Measurements from ENCODE around the gene AMACR. TPM values are rescaled to one million over a fixed set of nuclear protein-coding genes. Genes with fewer than 3 reads are reported as not detected.

AMACR gene
- total RNA-seq, result 10 to 100 TPM; 13.7 to 24.9 (median 15.4) TPM

GRCh38 chr5:34007621-34008600 is at the start of gene AMACR:
TSS of gene AMACR (minus strand) at chr5:34008050. CDS start at chr5:34008019, 31 bp downstream.
- peak within 1 kb of the TSS; percentile 57 for H3K4me3 ChIP-seq (ENCODE audit: low read depth, poor library complexity, severe bottlenecking)

GRCh38 chr5:34057569-34057968 is 49.7 kb upstream of the AMACR start:
- no peak for TF ChIP-seq POLR2A (IDR thresholded peaks at IDR 0.05)
- no peak for TF ChIP-seq CTCF (IDR thresholded peaks at IDR 0.05)
- no peak for DNase-seq (ENCODE audit: low spot score in 2 of 2)
- intact Hi-C loops (cut with DNase I; ENCODE audit: low total_unique reads), result no loop called here
- H3K4me3 ChIP-seq (ENCODE audit: low read depth, poor library complexity, severe bottlenecking), result no peak overlapping the region
- 73 to 74% methylated on average over 5 of the region's 5 CpGs for WGBS, 2 donors

More at GRCh38 chr5:34007621-34008600, at the start of gene AMACR:
- DNase-seq (ENCODE audit: low spot score in 2 of 2), result peak; percentile 88 to 98
- intact Hi-C loops (cut with DNase I; ENCODE audit: low total_unique reads), result no loop called here
- 0% methylated on average over 43 to 44 of the region's 76 CpGs for WGBS, 2 donors
- TF ChIP-seq POLR2A (IDR thresholded peaks at IDR 0.05) (no peak), CTCF (IDR thresholded peaks at IDR 0.05) (no peak)

- no peak for DNase-seq (ENCODE audit: low spot score in 2 of 2)
- H3K4me3 ChIP-seq (ENCODE audit: low read depth, poor library complexity, severe bottlenecking), result no peak overlapping the region
- WGBS, 2 donors, result 97 to 98% methylated on average over 3 of the region's 3 CpGs
- intact Hi-C loops (cut with DNase I; ENCODE audit: low total_unique reads), result no loop called here
- TF ChIP-seq POLR2A (IDR thresholded peaks at IDR 0.05) (no peak), CTCF (IDR thresholded peaks at IDR 0.05) (no peak)
Measured at GRCh38 chr5:34057118-34057517, 49.3 kb upstream of the AMACR start.

- DNase-seq (ENCODE audit: low spot score in 2 of 2), result no peak
- intact Hi-C loops (cut with DNase I; ENCODE audit: low total_unique reads), result no loop called here
- 90 to 96% methylated on average over 3 of the region's 3 CpGs for WGBS, 2 donors
- H3K4me3 ChIP-seq (ENCODE audit: low read depth, poor library complexity, severe bottlenecking), result no peak overlapping the region
- no peak for TF ChIP-seq POLR2A (IDR thresholded peaks at IDR 0.05)
Measured at GRCh38 chr5:34055667-34056066, 47.8 kb upstream of the AMACR start.

- intact Hi-C loops (cut with DNase I; ENCODE audit: low total_unique reads), result no loop called here
- WGBS, 2 donors, result 96 to 97% methylated on average over 1 of the region's 1 CpG
- no peak for DNase-seq (ENCODE audit: low spot score in 2 of 2)
- no peak overlapping the region for H3K4me3 ChIP-seq (ENCODE audit: low read depth, poor library complexity, severe bottlenecking)
- TF ChIP-seq POLR2A (IDR thresholded peaks at IDR 0.05) (no peak), CTCF (IDR thresholded peaks at IDR 0.05) (no peak)
Measured at GRCh38 chr5:34054400-34054729, 46.5 kb upstream of the AMACR start.

- 59 to 61% methylated on average over 5 of the region's 5 CpGs for WGBS, 2 donors
- no peak for TF ChIP-seq CTCF (IDR thresholded peaks at IDR 0.05)
- no peak for TF ChIP-seq POLR2A (IDR thresholded peaks at IDR 0.05)
- no peak overlapping the region for H3K4me3 ChIP-seq (ENCODE audit: low read depth, poor library complexity, severe bottlenecking)
- intact Hi-C loops (cut with DNase I; ENCODE audit: low total_unique reads), result no loop called here
- no peak for DNase-seq (ENCODE audit: low spot score in 2 of 2)
Measured at GRCh38 chr5:34053571-34054399, 45.9 kb upstream of the AMACR start.
